Erythroblast (primary cell): ENCODE results near the gene TEDC1.

ENCODE experiments used
- DNase-seq, 2 experiments: peaks; one replicate each; lab custom pipeline; 2025; lab: John Stamatoyannopoulos, UW
- GATA1 ChIP-seq: IDR thresholded peaks from 2 replicates; pipeline ENCODE4 v1.6.1; 2011; ENCODE audit warnings: low read depth, mild to moderate bottlenecking, control low read depth, low read length, moderate library complexity
- POLR2A ChIP-seq: IDR thresholded peaks from 2 replicates; pipeline ENCODE4 v1.6.1; 2011; ENCODE audit warnings: mild to moderate bottlenecking, low read length

The TEDC1 gene

DNA sequence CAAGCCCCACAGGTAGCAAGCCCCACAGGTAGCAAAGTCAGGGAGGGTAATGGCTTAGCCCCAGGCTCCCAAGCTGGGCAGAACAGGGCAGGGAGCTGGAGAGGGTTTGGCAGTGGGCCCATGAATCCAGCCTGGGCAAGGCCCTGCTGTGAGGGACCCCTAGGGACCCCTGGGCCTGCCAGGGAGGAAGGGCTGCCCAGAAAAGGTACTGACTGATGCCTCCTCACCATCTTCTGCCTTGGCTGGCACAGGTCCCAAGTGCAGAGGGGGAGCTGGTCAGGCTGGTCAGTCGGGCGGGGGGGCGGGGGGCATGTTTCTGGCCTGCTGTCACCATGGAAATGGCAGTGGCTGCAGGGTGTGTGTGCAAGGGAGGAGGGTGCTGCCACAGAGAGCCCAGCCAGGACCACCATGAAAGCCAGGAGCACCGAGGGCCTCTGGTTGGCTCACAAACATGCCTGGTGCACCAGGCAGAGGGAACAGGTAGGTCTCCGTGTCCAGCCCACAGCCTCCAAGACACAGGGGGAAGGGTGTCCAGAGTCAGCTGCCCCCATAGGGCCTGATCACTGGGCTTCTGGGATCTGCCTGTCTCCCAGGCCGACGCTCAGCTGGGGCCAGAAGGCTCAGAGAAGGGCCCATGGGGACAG, 17.9 kb upstream of the TEDC1 start:
- TF ChIP-seq POLR2A (no peak), GATA1 (no peak)
- no peak for DNase-seq

GRCh38 chr14:105473677-105474482, 17.2 kb upstream of the TEDC1 start:
- TF ChIP-seq POLR2A = no peak
- no peak for TF ChIP-seq GATA1
- DNase-seq = peak; percentile 63

DNA sequence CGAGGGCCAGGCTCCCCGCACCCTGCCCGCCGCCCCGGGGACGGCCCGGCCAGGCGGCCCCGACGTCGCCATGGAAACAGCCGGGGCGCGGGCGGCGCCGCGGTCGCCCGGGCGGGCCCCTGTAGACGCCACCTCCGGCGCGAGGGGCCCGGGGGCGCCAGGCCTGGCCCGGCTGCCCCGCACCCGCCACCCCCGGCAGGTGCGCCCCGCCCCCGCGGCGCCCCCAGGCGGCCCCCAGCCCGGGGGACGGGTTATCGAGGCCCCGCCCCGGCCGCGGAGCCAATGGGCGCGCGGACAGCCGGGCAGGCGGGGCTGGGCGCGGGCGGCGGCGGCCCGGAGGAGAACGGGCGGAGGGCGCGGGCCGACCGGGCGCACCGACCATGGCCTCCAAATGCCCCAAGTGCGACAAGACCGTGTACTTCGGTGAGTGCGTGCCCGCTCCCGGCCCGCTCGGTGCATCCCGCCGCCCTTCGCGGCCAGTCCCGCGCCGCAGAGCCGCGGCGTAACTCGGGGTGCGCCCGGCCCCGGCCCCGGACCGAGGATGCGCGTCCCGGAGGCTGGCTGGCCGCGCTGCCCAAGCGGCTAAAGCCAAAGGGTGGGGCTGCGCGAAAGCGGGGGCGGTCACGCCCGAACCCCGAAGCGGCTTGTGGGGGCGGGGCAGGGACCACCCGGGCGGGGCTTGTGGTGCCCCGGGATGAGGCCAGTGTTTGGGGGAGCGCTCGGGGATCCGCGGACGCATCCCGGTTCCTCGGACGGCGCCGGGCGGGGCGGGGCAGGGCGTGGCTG, 16.4 kb upstream of the TEDC1 start, which contains the start of gene CRIP2:
TSS of gene CRIP2 (plus strand) at position 339 of the 786 bp plus-strand sequence. CDS start at position 381, 42 bp downstream.
- no peak for TF ChIP-seq POLR2A
- no peak for TF ChIP-seq GATA1
- DNase-seq = peak; percentile 52 to 71

GRCh38 chr14:105475269-105476096, 15.6 kb upstream of the TEDC1 start:
- no peak for TF ChIP-seq POLR2A
- no peak for TF ChIP-seq GATA1
- no peak for DNase-seq

GRCh38 chr14:105476097-105476830, 14.8 kb upstream of the TEDC1 start:
- no peak for TF ChIP-seq GATA1
- TF ChIP-seq POLR2A = no peak
- DNase-seq = peak in 1 of 2 experiments; percentile 58

DNA sequence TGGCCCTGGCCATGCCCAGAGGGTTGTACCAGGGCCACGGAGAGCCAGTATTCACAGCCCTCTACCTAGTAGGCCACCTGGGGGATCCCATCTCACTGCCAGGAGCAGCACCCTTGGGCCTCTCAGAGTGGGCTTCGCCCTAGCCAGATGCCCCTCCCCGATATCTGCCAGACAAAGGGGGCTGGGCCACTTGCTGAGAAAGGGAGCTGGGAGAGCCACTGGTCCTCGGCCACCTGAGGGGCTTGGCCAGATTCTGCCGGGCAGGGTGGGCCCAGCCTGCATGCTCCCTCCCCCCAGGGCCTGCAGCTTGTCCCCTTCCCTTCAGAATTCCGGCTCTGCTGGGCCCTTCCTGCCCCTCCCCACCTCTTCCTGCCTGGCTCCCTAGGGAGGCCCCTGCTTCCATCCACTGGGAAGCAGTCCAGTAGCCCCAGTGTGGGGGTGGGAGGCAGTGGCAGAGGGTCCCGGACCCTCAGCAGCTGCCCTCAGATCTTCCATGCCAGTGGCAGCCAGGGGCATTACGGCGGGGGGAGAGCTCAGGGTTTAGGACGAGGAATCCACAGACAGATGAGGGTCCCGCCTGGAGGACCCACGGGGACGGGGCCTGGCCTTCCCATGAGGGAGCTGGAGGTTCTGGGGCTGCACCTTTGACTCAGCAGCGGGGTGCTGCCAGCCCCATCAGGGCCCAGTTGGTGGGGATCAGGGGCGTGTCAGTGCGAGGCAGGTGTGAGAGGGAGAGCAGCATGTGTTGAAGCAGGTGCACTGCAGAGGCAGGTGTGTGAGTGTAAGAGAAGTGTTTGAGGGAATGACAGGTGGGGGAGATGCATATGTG, 14.0 kb upstream of the TEDC1 start:
- TF ChIP-seq POLR2A (no peak), GATA1 (no peak)
- DNase-seq = no peak

DNA sequence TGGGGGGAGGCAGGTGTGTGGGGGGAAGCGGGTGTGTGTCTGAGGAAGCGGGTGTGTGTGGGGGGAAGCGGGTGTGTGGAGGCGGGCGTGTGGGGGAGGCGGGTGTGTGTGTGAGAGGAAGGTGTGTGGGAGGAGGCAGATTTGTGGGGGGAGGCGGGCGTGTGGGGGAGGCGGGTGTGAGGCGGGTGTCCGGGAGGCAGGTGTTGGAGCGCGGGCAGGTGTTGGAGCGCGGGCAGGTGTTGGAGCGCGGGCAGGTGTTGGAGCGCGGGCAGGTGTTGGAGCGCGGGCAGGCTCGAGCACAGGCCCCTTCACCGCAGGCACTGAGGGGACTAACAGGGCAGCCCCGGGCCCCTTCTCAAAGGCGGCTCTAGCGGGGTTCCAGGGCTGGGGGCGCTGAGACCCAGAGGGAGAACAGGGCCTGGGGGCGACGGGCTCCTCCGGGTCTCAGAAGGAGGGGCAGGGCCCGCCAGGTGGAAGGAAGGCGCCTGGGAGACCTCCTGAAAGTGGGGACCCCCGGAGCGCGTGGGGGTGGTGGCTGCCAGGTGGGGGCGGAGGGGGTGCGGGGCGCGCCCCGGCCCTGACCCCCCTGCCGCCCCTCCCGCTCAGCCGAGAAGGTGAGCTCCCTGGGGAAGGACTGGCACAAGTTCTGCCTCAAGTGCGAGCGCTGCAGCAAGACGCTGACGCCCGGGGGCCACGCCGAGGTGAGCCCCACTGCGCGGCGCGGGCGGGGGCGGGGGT, 13.2 kb upstream of the TEDC1 start:
- DNase-seq = no peak
- TF ChIP-seq GATA1 (no peak), POLR2A (no peak)

DNA sequence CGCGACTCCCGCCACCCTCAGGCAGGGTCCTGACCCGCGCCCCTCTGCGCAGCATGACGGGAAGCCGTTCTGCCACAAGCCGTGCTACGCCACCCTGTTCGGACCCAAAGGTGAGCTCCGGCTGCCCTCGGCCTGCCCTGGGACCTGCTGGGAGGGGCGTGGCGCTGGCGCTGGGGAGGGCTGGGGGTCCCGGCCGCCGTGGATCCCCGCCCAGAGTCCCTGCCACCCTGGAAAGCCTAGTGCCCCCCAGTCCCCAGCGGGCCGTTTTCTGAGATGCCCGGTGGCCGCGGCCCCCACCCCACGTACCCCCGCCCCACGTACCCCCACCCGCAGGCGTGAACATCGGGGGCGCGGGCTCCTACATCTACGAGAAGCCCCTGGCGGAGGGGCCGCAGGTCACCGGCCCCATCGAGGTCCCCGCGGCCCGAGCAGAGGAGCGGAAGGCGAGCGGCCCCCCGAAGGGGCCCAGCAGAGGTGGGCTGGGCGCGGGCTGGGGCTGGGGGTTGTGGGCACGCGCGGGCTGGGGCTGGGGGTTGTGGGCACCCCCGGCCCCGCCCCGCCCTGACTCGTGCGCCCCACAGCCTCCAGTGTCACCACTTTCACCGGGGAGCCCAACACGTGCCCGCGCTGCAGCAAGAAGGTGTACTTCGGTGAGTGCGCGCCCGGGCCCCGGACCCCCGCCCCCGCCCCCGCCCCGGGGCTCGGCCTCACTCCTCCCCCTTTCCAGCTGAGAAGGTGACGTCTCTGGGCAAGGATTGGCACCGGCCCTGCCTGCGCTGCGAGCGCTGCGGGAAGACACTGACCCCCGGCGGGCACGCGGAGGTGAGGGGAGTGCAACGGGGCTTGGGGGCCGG, 12.4 kb upstream of the TEDC1 start:
- no peak for DNase-seq
- no peak for TF ChIP-seq GATA1
- no peak for TF ChIP-seq POLR2A

DNA sequence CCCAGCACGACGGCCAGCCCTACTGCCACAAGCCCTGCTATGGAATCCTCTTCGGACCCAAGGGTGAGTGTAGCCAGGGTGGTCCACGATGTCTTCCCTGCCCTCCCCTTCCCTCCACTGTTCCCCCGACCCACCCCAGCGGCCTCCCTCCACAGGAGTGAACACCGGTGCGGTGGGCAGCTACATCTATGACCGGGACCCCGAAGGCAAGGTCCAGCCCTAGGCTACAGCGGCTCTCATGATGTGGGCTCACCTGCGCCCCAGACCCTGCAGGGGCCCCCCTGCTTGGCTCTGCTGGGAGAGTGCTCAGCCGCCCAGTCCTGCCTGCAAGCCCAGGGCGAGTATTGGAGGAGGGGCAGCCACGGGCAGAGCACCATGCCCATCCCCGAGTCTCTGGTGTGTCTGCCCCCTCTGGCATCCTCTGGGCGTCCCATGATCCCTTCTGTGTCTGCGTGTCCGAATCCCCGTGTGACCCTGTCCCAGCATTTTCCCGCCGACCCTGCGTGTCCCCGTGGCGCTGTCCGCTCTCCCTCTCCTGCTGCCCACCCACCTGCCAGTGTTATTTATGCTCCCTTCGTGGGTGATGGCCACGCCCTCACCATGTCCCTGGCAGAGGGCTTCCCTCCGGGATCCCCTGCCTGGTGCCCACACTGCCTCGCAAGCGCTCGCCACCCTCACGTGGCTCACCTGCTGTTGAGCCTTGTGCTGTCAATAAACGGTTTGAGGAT, 11.5 kb upstream of the TEDC1 start:
- TF ChIP-seq POLR2A (no peak), GATA1 (no peak)
- no peak for DNase-seq
